HG03066 (cell line): ENCODE results near the gene ZGLP1.

Experiments used
- ATAC-seq: cut with Tn5 transposase; IDR thresholded peaks from one replicate; pipeline ENCODE4 v1.9.1; 2021; ENCODE audit warnings: low read depth; ENCODE audit not compliant: unreplicated experiment

The ZGLP1 gene

GRCh38 chr19:10328558-10329429, 19.2 kb upstream of the ZGLP1 start:
- ATAC-seq: no peak

DNA sequence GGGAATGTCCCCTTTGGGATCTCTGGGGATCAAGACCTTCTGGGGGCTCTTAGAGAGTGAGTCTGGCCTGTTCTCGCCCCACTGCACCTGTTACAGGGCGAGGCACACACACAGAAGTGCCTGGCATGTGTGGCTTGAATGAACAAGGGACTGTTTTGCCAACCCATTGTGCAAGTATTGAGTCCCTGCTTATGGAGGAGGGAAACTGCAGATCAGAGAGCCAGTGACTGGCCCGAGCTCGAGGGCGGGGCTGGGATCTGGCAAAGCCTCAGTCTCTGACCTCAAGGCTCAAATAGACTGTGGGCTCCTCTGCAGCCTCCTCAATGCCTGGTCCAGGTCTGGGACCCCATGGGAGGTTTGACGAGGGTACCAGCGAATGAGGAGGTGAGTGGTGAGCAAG, 18.2 kb upstream of the ZGLP1 start:
- ATAC-seq: no peak

- ATAC-seq: no peak
Observed at GRCh38 chr19:10325732-10326131, 16.1 kb upstream of the ZGLP1 start.

GRCh38 chr19:10321874-10322835, 12.5 kb upstream of the ZGLP1 start:
- no peak for ATAC-seq

DNA sequence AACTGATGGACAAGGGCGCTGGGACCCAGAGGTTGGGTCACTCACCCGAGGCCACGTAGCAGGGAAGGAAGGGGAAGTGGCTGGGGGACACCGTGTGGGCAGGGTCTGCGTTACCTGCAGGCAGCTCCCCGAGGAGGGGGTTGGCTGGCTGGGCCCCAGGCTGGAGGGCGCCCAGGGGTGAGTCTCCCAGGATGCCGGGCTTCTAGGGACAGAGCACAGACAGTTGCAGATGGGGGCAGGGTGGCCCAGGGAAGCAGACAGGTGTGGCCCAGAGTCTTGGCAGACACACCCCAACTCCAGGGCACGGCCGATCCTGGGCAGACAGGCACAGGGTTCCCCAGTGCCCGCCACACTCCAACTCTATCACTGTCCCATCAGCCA, 11.8 kb upstream of the ZGLP1 start:
- ATAC-seq: no peak

DNA sequence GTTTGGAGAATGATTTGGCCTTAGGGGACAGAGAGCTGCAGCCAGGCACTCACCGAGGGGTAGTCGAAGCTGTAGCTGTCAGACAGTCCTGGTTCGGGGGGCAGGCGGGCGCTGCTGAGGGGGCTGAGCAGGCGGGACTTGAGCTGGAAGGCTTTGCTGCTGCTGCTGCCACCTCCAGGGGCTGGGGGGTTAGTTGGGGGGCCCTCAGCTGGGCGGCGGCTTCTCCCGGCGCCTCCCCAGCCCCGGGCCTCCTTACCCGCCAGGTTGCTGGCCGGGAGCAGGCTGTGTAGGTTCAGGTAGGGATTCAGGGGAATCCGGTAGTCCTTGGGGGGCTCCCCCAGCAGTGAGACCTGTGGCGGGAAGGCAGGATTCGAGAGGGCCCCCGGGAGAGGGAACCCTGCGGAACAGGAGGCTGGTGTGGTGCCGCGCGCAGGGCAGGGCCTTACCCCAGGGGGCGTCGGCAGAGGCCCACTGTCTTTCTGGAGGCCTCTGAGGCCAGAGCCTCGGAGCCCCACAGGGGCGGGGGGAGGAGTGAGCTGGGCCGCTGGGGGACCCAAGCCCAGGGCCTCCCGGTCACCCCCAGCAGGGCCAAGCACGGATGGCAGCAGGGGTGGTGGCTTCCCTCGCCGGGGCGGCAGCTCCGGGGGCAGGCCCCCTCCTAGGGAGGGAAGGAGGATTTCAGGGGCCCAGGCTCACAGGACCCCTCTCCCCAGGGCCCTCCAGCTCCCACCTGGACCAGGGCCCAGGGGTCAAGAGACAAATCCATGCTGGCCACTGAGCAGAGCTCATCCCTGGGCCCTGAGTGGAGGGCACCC, 11.2 kb upstream of the ZGLP1 start:
- ATAC-seq: no peak

DNA sequence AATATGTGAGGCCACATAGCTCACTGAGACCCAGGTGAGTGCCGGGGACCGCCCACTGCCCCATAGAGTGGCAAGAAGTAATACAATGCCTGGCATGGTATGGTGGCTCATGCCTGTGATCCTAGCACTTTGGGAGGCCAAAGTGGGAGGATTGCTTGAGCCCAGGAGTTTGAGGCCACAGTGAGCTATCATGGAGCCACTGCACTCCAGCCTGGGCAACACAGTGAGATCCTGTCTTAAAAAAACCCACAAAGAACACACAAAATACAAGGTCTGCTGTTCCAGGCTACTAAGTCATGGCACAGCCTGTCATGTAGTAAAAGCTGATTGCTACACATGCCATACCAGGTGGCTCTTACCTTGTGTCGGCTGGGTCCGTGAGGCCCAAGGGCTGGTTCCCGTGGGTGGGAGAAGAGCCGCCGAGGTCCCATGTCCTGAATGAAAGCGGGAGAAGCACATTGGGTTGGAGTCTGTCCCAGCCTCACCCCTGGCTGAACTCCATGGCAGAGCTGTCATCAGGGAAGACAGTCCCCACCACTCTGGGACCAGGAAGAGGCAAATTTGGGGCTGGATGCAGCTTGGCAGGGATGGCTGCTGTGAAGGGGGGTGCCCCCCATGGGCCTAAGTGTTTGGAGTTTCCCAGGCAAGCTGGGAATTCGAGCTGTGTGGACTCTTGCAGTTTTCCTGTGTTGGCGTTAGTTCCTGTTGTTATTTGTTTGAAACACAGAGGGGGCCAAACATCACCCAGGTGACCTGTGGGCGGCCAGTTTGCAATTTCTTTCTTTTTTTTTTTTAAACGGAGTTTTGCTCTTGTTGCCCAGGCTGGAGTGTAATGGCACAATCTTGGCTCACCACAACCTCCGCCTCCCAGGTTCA, 9.4 kb upstream of the ZGLP1 start:
- ATAC-seq: no peak

GRCh38 chr19:10317857-10318462, 8.3 kb upstream of the ZGLP1 start:
- ATAC-seq: no peak

DNA sequence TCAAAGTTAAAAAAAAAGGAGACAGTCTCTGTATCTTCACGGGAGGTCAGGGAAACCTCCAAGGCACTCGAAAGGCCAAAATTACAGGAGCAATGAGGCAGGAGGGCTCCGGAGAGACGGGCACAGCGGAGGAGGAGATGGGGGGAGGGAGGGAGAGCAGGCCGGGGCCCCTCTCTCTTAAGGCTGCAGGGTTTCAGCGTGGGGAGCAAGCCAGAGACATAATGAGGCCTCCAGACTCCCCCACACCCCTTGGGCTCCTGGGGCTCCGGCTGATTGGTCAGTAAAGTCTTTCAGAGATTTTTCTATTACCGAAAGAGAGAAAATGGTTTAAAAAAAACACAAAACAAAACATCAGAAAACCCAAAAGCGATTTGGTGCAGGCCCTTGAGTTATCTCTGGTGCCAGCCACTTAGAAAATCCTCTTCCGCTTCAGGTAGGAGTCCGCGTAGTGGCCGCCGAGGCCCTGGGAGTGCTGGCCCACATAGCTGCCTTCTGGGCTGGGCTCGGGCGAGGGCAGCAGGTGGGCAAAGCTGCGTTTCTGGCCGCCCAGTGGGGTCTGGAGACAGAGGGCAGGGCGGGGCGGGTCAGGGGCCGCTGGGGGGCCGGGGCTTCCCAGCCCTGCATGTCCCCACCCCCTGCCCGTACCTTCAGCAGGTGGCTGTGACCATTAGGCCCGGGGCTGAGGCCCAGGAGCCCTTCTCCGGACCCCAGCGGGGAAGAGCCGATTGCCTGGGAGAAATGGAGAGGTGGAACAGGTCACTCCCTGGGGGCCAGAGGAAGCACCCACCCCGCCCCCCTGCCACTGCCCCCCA, 7.6 kb upstream of the ZGLP1 start:
- ATAC-seq: no peak

DNA sequence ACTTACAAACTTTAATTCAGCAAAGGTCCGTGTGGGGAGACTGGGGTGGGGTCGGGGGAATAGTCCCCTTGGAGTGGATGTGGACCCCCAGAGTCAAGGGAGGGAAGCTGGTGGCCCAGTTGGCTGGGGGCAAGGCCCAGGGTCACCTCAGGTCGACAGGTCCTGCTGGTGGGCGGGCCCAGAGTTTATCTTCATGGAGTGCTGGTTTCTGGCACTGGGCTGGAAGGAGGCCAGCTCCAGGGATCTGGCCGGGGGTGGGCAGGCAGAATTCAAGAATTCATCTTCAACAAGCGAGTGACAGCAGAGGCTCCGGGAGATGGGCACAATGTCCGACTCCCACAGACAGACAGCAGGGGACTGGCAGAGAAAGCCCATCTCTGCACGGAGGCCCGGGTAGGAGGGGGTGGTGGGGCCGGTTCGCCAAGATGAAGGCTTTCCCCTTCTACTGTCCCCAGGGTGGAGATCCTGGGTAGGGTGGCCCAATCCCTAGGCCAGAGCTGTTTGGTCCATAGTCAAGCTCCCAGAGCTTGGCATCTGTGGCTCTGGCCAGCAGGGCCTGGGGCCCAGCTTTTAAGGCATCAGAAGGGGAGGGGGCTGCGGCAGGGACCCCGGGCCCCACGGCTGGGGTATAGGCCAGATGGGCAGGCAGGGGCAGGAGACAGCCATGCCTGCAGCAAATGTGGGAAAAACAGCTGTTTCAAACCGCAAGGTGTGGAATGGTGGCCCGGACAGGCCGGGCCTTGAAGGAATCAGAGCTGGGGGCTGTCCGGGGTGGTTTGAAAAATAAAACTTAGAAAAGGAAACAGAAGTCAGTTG, 6.8 kb upstream of the ZGLP1 start:
- ATAC-seq: no peak

DNA sequence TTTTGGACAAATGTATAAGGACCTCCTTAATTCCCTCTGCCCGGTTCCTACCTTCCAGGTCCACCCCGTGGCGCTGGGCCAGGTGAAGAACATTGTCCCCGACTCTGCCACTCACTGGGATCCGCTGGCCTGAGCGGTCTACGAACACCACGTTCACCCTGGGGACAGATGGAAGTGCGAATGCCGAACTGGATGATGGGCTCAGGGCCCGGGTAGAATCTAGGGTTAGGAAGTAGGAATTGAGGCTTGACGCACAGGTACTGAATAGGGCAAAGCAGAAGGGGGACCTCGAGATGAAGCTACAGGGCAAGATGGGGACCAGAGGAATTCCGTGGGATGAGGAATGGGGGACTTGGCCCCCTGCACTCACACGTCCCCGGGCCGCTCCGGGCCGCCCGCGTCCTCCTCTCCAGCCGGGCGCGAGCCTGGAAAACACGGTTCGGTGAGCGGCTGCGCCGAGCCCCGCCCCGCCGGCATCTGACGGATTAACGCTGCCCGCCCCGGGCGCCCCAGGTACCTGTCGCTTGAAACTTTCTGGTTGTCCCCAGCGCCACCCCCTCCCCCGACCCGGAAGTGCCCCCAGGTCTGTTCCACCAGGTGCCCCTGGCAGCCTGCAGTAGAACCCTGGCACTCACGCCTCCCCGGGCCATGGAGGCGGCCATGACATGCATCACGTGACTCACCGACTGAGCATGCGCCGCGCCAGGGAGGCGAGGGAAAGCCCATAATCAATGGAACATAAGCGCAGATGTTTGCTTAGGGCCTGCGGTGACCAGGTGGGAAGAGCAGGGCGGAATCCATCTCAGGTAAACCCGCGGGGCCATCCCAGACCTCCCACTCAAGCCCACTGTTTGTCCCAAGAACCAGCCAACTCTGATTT, 6.0 kb upstream of the ZGLP1 start, which contains the start of gene FDX2:
Gene FDX2 (minus strand): TSS at position 681 of the 880 bp plus-strand sequence. CDS start 19 bp downstream, at position 662.
- no peak for ATAC-seq

DNA sequence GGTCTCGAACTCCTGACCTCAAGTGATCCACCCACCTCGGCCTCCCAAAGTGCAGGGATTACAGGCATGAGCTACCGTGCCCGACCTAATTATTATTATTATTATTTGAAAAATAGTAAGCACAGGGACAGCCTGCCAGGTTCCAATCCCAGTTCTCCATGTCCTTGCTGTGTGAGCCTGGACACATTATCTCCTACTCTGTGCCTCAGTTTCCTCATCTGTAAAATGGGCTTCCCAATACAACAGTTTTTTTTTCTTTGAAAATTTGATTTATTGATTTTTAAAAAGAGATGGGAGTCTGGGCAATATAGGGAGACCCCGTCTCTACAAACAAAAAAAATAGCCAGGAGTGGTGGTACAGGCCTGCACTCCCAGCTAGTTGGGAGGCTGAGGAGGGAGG, 3.3 kb downstream of the ZGLP1 start:
- ATAC-seq: no peak

- ATAC-seq: no peak
Observed at GRCh38 chr19:10305139-10305806, 4.3 kb downstream of the ZGLP1 start.

DNA sequence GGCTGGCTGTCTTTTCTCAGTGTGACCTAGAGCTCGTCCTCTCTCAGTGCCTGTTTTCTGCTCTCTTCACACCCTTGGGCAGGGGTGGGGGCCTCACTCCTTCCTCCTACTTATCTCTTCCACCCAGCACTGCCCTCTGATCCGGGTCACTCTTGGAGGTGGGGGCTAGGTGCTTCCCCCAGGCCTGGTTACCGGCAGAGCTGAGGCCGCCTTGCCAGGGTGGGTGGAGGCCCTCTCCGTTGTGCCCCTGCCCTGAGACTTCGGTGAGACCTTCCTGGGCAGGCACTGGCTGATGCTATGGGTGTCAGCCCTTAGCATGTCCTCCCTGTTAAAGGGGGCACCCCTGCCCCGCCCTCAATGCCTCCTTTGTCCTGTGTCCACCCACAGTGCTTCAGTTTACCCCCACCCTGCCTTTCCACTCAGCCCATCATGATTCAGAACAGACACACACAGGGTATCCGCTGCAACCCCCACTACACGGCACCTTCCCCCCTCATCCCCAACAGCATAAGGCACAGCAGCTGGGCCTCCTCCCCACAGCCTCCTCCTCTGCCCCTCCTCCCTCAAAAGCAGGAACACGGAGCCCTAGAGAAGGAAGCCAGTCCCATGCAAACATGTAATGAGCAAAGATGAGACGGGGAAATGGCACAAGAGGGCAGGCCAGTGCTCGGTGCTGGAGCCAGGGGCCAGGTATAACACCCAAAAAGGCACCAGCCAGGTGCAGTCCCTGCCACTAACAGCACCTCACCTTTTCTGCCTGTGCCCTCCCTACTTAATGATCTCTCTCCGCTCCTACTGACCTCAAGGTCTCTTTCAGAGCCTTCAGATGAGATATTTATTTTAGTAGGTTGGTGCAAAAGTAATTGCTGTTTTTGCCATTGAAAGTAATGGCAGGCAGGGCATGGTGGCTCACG, 9.8 kb downstream of the ZGLP1 start:
- no peak for ATAC-seq
